ENCODE data around the gene RAB4A.

The RAB4A gene

GRCh38 chr1:229275005-229275404, 4.1 kb downstream of the RAB4A start:
- CTCF ChIA-PET: no interaction called here
- POLR2A ChIA-PET: no interaction called here
- DNase-seq (ENCODE audit: extremely low spot score): no peak
- TF ChIP-seq ZNF384 (IDR thresholded peaks at IDR 0.05): no peak
- no peak for TF ChIP-seq HDGF (IDR thresholded peaks at IDR 0.05; ENCODE audit: borderline replicate concordance)
- TF ChIP-seq PKNOX1 (IDR thresholded peaks at IDR 0.05): no peak
- TF ChIP-seq LEF1 (IDR thresholded peaks at IDR 0.05; ENCODE audit: borderline replicate concordance): no peak
- TF ChIP-seq TARDBP (IDR thresholded peaks at IDR 0.05): no peak
- TF ChIP-seq FOXA1 (IDR thresholded peaks at IDR 0.05): no peak
- no peak for TF ChIP-seq SUZ12 (IDR thresholded peaks at IDR 0.05)
- no peak for TF ChIP-seq SP1 (IDR thresholded peaks at IDR 0.05)
- TF ChIP-seq CTBP1 (IDR thresholded peaks at IDR 0.05; ENCODE audit: borderline replicate concordance): no peak
- no peak for TF ChIP-seq ARNT (IDR thresholded peaks at IDR 0.05)
- no peak for TF ChIP-seq ELF4 (IDR thresholded peaks at IDR 0.05)
- TF ChIP-seq FOXM1 (IDR thresholded peaks at IDR 0.05; ENCODE audit: borderline replicate concordance): no peak
- TF ChIP-seq NFRKB (IDR thresholded peaks at IDR 0.05): no peak
- no peak for TF ChIP-seq FOXK2 (IDR thresholded peaks at IDR 0.05)

GRCh38 chr1:229278120-229278741, 7.3 kb downstream of the RAB4A start:
- no peak for TF ChIP-seq NFRKB (IDR thresholded peaks at IDR 0.05)
- TF ChIP-seq SUZ12 (IDR thresholded peaks at IDR 0.05): no peak
- POLR2A ChIA-PET: interaction anchor here (0.7 kb wide), 1 partner anchor 64 kb away, joined by 3 read pairs; the partner anchor contains the start of gene CCSAP
- no peak for DNase-seq (ENCODE audit: extremely low spot score)
- CTCF ChIA-PET: no interaction called here

- ChIA-PET CTCF (no interaction called here), POLR2A (no interaction called here)
- DNase-seq (ENCODE audit: extremely low spot score): no peak
- no peak for TF ChIP-seq L3MBTL2 (conservative IDR thresholded peaks at IDR 0.05)
- no peak for TF ChIP-seq LEF1 (IDR thresholded peaks at IDR 0.05; ENCODE audit: borderline replicate concordance)
- no peak for TF ChIP-seq HDGF (IDR thresholded peaks at IDR 0.05; ENCODE audit: borderline replicate concordance)
- no peak for TF ChIP-seq TARDBP (IDR thresholded peaks at IDR 0.05)
- no peak for TF ChIP-seq ARNT (IDR thresholded peaks at IDR 0.05)
- no peak for TF ChIP-seq PKNOX1 (IDR thresholded peaks at IDR 0.05)
- no peak for TF ChIP-seq CTBP1 (IDR thresholded peaks at IDR 0.05; ENCODE audit: borderline replicate concordance)
- TF ChIP-seq ZNF384 (IDR thresholded peaks at IDR 0.05): no peak
- no peak for TF ChIP-seq SUZ12 (IDR thresholded peaks at IDR 0.05)
- TF ChIP-seq FOXM1 (IDR thresholded peaks at IDR 0.05; ENCODE audit: borderline replicate concordance): no peak
- TF ChIP-seq NFRKB (IDR thresholded peaks at IDR 0.05): no peak
- TF ChIP-seq SP1 (IDR thresholded peaks at IDR 0.05): no peak
- no peak for TF ChIP-seq FOXK2 (IDR thresholded peaks at IDR 0.05)
- no peak for TF ChIP-seq FOXA1 (IDR thresholded peaks at IDR 0.05)
- no peak for TF ChIP-seq ELF4 (IDR thresholded peaks at IDR 0.05)
- TF ChIP-seq BHLHE40 (IDR thresholded peaks at IDR 0.05; ENCODE audit: borderline replicate concordance): no peak
Measured at GRCh38 chr1:229279242-229279641, 8.3 kb downstream of the RAB4A start.

- CTCF ChIA-PET: no interaction called here
- no peak for DNase-seq (ENCODE audit: extremely low spot score)
Measured at GRCh38 chr1:229280037-229280828, 9.3 kb downstream of the RAB4A start.

GRCh38 chr1:229280921-229281320, 10.0 kb downstream of the RAB4A start:
- no peak for DNase-seq (ENCODE audit: extremely low spot score)
- POLR2A ChIA-PET: no interaction called here
- CTCF ChIA-PET: no interaction called here
- no peak for TF ChIP-seq PKNOX1 (IDR thresholded peaks at IDR 0.05)
- no peak for TF ChIP-seq ZNF384 (IDR thresholded peaks at IDR 0.05)
- TF ChIP-seq HDGF (IDR thresholded peaks at IDR 0.05; ENCODE audit: borderline replicate concordance): no peak
- TF ChIP-seq ELF4 (IDR thresholded peaks at IDR 0.05): no peak
- TF ChIP-seq L3MBTL2 (conservative IDR thresholded peaks at IDR 0.05): no peak
- no peak for TF ChIP-seq BHLHE40 (IDR thresholded peaks at IDR 0.05; ENCODE audit: borderline replicate concordance)
- no peak for TF ChIP-seq CTBP1 (IDR thresholded peaks at IDR 0.05; ENCODE audit: borderline replicate concordance)
- no peak for TF ChIP-seq SP1 (IDR thresholded peaks at IDR 0.05)
- no peak for TF ChIP-seq FOXK2 (IDR thresholded peaks at IDR 0.05)
- no peak for TF ChIP-seq LEF1 (IDR thresholded peaks at IDR 0.05; ENCODE audit: borderline replicate concordance)
- no peak for TF ChIP-seq FOXM1 (IDR thresholded peaks at IDR 0.05; ENCODE audit: borderline replicate concordance)
- TF ChIP-seq FOXA1 (IDR thresholded peaks at IDR 0.05): no peak
- TF ChIP-seq NFRKB (IDR thresholded peaks at IDR 0.05): no peak
- no peak for TF ChIP-seq ARNT (IDR thresholded peaks at IDR 0.05)

More at GRCh38 chr1:229280037-229280828, 9.3 kb downstream of the RAB4A start:
- POLR2A ChIA-PET: no interaction called here
- TF ChIP-seq HDGF (IDR thresholded peaks at IDR 0.05; ENCODE audit: borderline replicate concordance) (no peak), L3MBTL2 (conservative IDR thresholded peaks at IDR 0.05) (no peak), FOXK2 (IDR thresholded peaks at IDR 0.05) (no peak), FOXM1 (IDR thresholded peaks at IDR 0.05; ENCODE audit: borderline replicate concordance) (no peak), BHLHE40 (IDR thresholded peaks at IDR 0.05; ENCODE audit: borderline replicate concordance) (no peak), LEF1 (IDR thresholded peaks at IDR 0.05; ENCODE audit: borderline replicate concordance) (no peak), SUZ12 (IDR thresholded peaks at IDR 0.05) (no peak)

Measured in HEK293T (cell line).